Measurements from ENCODE around the gene IPO4. TPM values are rescaled to one million over a fixed set of nuclear protein-coding genes. Genes with fewer than 3 reads are reported as not detected.
A peak's percentile ranks its signal among the peaks of the same experiment; 100 is the strongest.

The IPO4 gene, protein sequence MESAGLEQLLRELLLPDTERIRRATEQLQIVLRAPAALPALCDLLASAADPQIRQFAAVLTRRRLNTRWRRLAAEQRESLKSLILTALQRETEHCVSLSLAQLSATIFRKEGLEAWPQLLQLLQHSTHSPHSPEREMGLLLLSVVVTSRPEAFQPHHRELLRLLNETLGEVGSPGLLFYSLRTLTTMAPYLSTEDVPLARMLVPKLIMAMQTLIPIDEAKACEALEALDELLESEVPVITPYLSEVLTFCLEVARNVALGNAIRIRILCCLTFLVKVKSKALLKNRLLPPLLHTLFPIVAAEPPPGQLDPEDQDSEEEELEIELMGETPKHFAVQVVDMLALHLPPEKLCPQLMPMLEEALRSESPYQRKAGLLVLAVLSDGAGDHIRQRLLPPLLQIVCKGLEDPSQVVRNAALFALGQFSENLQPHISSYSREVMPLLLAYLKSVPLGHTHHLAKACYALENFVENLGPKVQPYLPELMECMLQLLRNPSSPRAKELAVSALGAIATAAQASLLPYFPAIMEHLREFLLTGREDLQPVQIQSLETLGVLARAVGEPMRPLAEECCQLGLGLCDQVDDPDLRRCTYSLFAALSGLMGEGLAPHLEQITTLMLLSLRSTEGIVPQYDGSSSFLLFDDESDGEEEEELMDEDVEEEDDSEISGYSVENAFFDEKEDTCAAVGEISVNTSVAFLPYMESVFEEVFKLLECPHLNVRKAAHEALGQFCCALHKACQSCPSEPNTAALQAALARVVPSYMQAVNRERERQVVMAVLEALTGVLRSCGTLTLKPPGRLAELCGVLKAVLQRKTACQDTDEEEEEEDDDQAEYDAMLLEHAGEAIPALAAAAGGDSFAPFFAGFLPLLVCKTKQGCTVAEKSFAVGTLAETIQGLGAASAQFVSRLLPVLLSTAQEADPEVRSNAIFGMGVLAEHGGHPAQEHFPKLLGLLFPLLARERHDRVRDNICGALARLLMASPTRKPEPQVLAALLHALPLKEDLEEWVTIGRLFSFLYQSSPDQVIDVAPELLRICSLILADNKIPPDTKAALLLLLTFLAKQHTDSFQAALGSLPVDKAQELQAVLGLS
- total RNA-seq = 10 to 100 TPM; 24.0 to 26.2 TPM

DNA sequence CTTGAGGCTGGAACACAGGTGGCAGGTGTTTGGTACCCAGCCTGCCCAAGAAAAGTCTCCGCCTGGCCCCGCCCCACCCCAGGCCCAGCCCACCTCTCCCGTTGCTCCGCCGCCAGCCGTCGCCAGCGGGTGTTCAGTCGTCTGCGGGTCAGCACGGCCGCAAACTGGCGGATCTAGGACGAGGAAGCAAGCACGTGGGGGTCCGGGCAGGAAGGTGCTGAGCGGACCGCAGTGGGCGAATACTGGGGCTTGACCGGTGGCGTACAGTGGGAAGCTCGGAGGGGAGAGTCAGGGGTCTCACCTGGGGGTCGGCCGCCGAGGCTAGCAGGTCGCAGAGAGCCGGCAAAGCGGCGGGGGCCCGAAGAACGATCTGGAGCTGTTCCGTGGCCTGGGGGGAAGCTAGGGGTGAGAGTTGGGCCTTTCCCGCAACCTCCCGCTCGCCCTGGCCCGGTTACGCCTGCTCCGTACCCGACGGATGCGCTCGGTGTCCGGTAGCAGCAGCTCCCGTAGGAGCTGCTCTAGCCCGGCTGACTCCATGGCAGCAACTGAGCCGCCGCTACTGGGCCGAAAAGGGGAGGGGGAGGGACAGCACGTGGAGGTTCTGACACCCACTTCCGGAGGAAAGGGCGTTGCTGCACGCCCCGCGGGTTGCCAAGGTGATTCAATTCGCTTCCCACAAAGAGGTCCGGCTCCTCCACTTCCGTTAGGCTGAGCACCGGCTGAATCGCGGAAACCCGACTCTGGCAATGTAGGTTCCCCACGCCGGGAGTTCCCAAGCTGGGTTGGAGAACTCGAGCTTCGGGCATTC, at the start of gene IPO4:
IPO4 (minus strand) TSS at position 566 of the 808 bp plus-strand sequence; CDS start at position 537, 29 bp downstream.
- Mint-ChIP-seq H3K36me3 (ENCODE audit: low read depth) (peaks cover 52% of the 10 kb centered on the region), H3K4me3 (peak within 1 kb of the TSS; percentile 81), H3K27ac (peak within 1 kb of the TSS; percentile 79), H3K27me3 (no peaks in the 10 kb centered on the region), H3K9me3 (no peaks in the 10 kb centered on the region), H3K4me1 (peaks cover 59% of the 10 kb centered on the region)
- ChIA-PET POLR2A (interaction anchor here (1.0 to 21.9 kb wide), 24 partner anchors 7 to 130 kb away, joined by 3 to 456 read pairs (median 6); partner anchors contain the start of genes CHMP4A, CIDEB, DCAF11 and DHRS1), CTCF (interaction anchor here (0.7 to 2.2 kb wide), 6 partner anchors 26 to 120 kb away, joined by 3 to 11 read pairs (median 5); partner anchors contain the start of genes CHMP4A, CIDEB, IRF9 and MDP1)
- peak; percentile 96 for DNase-seq

DNA sequence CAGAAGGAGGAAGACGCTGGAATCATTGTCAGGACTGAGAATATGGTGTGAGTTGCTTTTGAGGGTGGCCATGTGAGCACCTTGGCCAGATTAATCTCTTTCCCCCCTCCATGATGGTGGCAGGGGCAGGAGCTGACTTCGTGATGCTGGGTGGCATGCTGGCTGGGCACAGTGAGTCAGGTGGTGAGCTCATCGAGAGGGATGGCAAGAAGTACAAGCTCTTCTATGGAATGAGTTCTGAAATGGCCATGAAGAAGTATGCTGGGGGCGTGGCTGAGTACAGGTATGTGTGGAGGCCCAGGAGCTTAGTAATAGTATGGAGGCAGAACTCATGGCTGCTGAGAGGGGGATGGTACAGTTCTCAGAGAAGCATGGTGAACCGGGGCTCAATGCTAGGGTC, 49.5 kb upstream of the IPO4 start:
- H3K27me3 Mint-ChIP-seq = no peaks in the 10 kb centered on the region
- ChIA-PET POLR2A (interaction anchor here (0.7 to 9.7 kb wide), 9 partner anchors 9 to 192 kb away, joined by 3 to 136 read pairs (median 5); partner anchors contain the start of genes CHMP4A, DHRS1, IRF9 and KHNYN), CTCF (interaction anchor here (1.0 to 1.6 kb wide), 5 partner anchors 25 to 193 kb away, joined by 3 to 7 read pairs (median 4); partner anchors contain the start of genes CHMP4A, CIDEB and RABGGTA)
- no peak for DNase-seq
- H3K27ac Mint-ChIP-seq = no peak overlapping the region
- H3K9me3 Mint-ChIP-seq = no peaks in the 10 kb centered on the region
- H3K36me3 Mint-ChIP-seq (ENCODE audit: low read depth) = peaks cover 79% of the 10 kb centered on the region
- H3K4me3 Mint-ChIP-seq = no peak overlapping the region
- H3K4me1 Mint-ChIP-seq = peaks cover 77% of the 10 kb centered on the region

DNA sequence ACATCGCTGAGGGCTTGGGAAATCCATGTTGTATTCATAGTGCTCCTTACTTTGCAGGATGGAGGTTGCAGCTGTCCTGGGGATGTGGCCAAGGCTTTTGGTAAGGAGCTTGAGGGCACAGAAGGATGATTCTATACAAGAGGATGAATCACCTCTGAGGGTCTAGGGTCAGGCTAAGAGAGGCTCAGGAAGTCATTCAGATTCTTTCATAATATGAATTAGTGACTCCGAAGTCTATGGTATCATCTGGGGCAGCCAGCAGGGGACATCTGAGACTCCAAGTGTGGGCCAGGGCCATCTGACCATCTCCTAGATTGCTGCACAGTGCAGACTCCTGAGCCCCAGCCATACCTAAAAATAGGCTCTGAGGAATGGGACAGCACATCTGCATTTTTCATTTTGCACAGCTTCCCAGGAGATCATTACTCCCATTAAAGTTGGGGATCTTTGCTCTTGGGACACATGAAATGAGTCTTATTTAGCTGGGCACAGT, 48.9 kb upstream of the IPO4 start:
- H3K9me3 Mint-ChIP-seq = no peaks in the 10 kb centered on the region
- H3K27ac Mint-ChIP-seq = no peak overlapping the region
- no peaks in the 10 kb centered on the region for H3K27me3 Mint-ChIP-seq
- DNase-seq = no peak
- H3K4me3 Mint-ChIP-seq = no peak overlapping the region
- ChIA-PET CTCF (interaction anchor here (1.0 to 1.6 kb wide), 5 partner anchors 24 to 194 kb away, joined by 3 to 7 read pairs (median 4); partner anchors contain the start of genes CHMP4A, CIDEB and RABGGTA), POLR2A (interaction anchor here (0.7 to 9.7 kb wide), 10 partner anchors 10 to 96 kb away, joined by 3 to 136 read pairs (median 4); partner anchors contain the start of genes CHMP4A, DHRS1, IRF9 and LTB4R)
- H3K36me3 Mint-ChIP-seq (ENCODE audit: low read depth) = peaks cover 79% of the 10 kb centered on the region
- H3K4me1 Mint-ChIP-seq = peaks cover 75% of the 10 kb centered on the region

DNA sequence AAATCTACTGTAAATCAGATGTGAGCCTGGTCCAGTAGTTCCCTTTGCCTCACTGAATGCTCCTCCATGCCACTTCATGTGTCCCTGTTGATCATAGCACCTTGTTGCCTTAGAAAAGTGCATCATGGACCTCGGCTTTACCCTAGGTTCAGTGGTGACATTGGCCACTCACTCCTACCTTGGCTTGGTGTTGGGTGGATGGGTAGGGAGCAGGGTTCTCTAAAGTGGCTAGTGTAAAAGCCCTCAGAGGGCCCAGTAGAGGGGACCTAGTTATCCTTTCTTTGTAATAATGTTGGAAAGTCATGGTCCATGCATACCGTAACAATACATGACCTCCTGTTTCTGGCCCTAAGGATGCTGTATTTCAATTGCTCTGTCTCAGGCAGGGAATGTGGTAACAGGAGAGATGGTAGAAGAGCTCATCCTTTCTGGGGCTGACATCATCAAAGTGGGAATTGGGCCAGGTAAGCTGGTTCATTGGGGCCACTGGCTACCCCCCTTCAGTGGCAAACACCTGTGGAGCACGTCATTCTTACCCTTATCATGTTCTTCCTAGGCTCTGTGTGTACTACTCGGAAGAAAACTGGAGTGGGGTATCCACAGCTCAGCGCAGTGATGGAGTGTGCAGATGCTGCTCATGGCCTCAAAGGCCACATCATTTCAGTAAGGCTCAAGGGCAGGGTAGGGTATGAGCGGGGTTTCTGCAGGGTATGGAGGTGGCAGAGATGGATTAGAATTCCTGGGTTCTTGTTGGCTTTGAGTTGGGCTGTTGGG, 48.3 kb upstream of the IPO4 start:
- peaks cover 74% of the 10 kb centered on the region for H3K36me3 Mint-ChIP-seq (ENCODE audit: low read depth)
- H3K27me3 Mint-ChIP-seq = no peaks in the 10 kb centered on the region
- ChIA-PET POLR2A (interaction anchor here (1.1 to 9.7 kb wide), 4 partner anchors 23 to 96 kb away, joined by 3 to 136 read pairs (median 8); partner anchors contain the start of genes CHMP4A, IRF9 and MDP1), CTCF (no interaction called here)
- H3K9me3 Mint-ChIP-seq = no peaks in the 10 kb centered on the region
- no peak overlapping the region for H3K27ac Mint-ChIP-seq
- no peak overlapping the region for H3K4me3 Mint-ChIP-seq
- H3K4me1 Mint-ChIP-seq = peaks cover 75% of the 10 kb centered on the region
- no peak for DNase-seq

DNA sequence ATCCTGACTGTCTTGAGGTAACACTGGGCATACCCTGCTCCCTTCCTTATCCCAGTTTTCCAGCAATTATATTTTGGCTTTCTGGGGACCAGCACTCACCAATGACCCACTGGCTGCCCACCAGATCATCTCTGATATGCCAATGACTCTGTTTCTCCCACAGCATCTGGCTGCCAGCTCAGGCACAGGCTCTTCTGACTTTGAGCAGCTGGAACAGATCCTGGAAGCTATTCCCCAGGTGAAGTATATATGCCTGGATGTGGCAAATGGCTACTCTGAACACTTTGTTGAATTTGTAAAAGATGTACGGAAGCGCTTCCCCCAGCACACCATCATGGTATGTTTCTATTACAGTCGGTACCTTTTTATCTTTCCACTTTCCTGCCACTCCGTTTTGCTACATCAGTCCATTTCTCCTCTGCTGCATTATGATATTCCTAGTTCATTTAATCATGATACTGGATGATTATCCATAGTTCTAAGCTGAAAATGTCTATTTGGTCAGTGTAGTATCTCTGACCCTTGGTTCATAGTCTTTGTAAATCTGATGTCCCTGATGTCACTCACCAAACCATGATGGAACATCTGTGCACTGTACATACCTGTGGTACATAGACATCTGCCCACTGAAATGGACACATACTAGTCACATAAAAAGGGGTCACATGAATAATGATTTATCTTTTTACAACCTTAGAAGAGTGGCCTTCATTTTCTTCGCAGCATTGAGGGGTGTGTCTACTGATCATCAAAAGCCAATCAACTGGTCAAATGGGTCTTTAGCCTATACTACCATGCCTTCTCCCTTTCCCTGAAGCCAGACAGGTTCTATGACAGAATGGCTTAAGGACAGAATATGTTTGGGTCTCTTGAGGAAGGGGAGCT, 47.4 kb upstream of the IPO4 start:
- CTCF ChIA-PET = interaction anchor here (0.9 to 3.8 kb wide), 9 partner anchors 16 to 196 kb away, joined by 3 to 23 read pairs (median 4); partner anchors contain the start of genes CIDEB, IPO4, IRF9 and MDP1
- Mint-ChIP-seq H3K9me3 (no peaks in the 10 kb centered on the region), H3K27ac (peak overlapping the region; percentile 74), H3K4me3 (no peak overlapping the region), H3K36me3 (ENCODE audit: low read depth) (peaks cover 73% of the 10 kb centered on the region), H3K4me1 (peaks cover 78% of the 10 kb centered on the region), H3K27me3 (no peaks in the 10 kb centered on the region)
- no peak for DNase-seq
- POLR2A ChIA-PET = interaction anchor here (1.0 to 9.7 kb wide), 15 partner anchors 7 to 194 kb away, joined by 3 to 136 read pairs (median 5); partner anchors contain the start of genes CBLN3, CHMP4A, DCAF11 and IRF9

DNA sequence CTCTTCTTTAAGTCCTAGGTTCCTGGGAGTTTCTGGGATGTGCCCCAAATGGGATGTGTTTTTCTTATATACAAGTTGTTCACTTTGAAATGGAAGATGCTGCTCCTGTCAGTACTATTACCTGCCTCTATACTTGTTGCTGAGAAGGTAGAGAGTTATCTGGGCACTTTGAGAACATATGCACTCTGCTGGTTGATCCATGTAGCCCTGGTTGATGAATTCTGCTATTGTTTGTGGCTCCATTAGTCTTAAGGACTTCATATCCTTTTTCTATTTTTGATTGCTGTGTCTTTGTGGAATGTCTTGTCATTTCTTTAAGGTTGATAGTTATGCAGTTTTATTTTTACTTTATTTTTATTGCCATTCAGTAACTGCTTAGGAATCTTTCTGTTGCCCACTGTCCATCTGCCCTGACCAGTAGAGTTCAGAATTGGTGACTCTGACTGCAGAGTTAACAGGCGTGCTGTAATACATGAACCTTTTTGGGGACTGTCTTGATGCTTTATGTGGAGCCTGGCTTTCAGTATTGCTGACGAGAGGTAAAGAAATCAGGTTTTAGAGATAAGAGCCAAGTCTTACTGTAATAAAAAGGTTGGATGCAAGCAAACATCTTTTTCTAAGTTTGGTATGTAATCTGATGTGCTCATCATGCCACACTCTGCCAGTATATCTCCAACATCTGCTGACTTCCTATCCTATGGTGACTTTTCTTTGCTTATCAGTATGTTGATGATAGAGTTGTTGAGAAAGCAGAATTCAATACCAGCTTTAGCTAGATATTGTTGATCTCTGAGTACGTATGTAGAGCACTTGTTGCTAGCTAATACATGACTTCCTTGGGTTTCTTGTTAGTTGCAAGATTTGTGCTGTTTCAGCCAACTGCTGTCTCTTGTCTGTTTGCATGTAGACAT, 45.7 kb upstream of the IPO4 start:
- DNase-seq = no peak
- peaks cover 70% of the 10 kb centered on the region for H3K4me1 Mint-ChIP-seq
- peak overlapping the region; percentile 74 for H3K27ac Mint-ChIP-seq
- POLR2A ChIA-PET = interaction anchor here (0.7 to 9.7 kb wide), 24 partner anchors 8 to 199 kb away, joined by 3 to 136 read pairs (median 5); partner anchors contain the start of genes CBLN3, CHMP4A, DCAF11 and DHRS1
- peak overlapping the region; percentile 43 for H3K4me3 Mint-ChIP-seq
- CTCF ChIA-PET = interaction anchor here (0.7 to 3.8 kb wide), 15 partner anchors 8 to 673 kb away, joined by 3 to 23 read pairs (median 5); partner anchors contain the start of genes CIDEB, IRF9, MDP1 and RABGGTA
- H3K27me3 Mint-ChIP-seq = no peaks in the 10 kb centered on the region
- no peaks in the 10 kb centered on the region for H3K9me3 Mint-ChIP-seq
- peaks cover 58% of the 10 kb centered on the region for H3K36me3 Mint-ChIP-seq (ENCODE audit: low read depth)

DNA sequence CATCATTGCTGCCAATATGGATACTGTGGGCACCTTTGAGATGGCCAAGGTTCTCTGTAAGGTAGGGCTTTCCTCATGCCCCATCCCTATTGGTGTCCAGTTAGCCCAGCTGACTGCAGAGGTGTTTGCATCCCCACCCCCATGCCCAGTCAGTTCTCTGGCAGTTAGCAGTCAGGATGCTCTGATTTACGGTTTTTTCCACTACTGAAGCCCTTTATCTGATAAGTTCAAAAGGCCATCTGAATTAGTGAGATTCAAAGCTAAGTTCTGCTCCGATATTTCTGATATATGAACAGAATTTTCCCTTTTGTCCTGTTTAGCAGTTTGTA, 44.9 kb upstream of the IPO4 start:
- peak; percentile 36 for DNase-seq
- ChIA-PET POLR2A (interaction anchor here (0.9 to 9.7 kb wide), 11 partner anchors 9 to 199 kb away, joined by 3 to 136 read pairs (median 5); partner anchors contain the start of genes CHMP4A, DHRS1, IRF9 and MDP1), CTCF (interaction anchor here (0.7 to 3.8 kb wide), 7 partner anchors 9 to 673 kb away, joined by 4 to 23 read pairs (median 7); partner anchors contain the start of genes CIDEB, MDP1 and TINF2)
- Mint-ChIP-seq H3K9me3 (no peaks in the 10 kb centered on the region), H3K36me3 (ENCODE audit: low read depth) (peaks cover 53% of the 10 kb centered on the region), H3K27ac (peak overlapping the region; percentile 83), H3K27me3 (no peaks in the 10 kb centered on the region), H3K4me3 (peak overlapping the region; percentile 81), H3K4me1 (peaks cover 66% of the 10 kb centered on the region)

DNA sequence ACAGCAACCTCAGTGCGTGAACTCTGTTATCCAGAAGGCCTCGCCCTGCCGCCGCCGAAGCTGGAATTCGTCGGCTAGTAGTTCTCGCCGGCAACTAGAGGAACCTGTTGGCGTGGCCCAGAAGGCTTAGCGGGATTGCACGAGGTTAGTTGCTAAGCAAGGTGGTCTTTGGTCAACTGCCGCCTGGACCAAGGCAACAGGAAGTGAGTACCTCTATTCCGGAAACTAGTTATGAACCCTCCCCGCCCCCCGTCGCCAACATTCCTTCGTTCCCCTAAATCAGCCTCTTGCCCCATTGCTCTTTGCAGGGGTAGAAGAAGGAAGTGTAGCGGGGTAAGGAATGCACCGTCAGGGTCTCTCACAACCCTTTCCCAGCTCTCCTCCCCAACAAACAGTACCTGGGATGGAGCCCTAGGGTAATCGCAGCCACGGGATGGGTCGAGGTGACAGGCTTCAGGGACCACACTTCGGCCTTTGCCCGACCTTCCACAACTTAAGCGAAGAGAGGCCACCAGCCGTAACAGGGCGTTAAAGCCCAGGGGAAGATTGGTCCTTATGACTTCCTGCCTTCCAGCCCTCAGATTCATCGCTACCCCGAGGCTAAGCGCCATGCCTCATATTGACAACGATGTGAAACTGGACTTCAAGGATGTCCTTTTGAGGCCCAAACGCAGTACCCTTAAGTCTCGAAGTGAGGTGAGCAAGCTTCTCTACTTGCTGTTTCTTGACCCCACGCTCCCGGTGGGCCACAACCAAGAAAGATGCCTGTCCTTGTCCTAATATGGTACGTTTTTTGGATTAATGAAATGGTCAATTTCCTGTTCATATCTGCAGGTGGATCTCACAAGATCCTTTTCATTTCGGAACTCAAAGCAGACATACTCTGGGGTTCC, 44.3 kb upstream of the IPO4 start, which contains the start of gene GMPR2:
GMPR2 (plus strand) TSS at position 285 of the 893 bp plus-strand sequence; CDS start at position 610, 325 bp downstream.
- H3K27ac Mint-ChIP-seq = peak within 1 kb of the TSS; percentile 83
- ChIA-PET CTCF (interaction anchor here (0.7 to 3.8 kb wide), 6 partner anchors 9 to 672 kb away, joined by 4 to 23 read pairs (median 6); partner anchors contain the start of genes CIDEB and TINF2), POLR2A (interaction anchor here (0.6 to 9.7 kb wide), 16 partner anchors 9 to 197 kb away, joined by 3 to 136 read pairs (median 4); partner anchors contain the start of genes CHMP4A, DCAF11, DHRS1 and IRF9)
- H3K9me3 Mint-ChIP-seq = no peaks in the 10 kb centered on the region
- DNase-seq = peak; percentile 39
- no peaks in the 10 kb centered on the region for H3K27me3 Mint-ChIP-seq
- H3K4me1 Mint-ChIP-seq = peaks cover 62% of the 10 kb centered on the region
- H3K4me3 Mint-ChIP-seq = peak within 1 kb of the TSS; percentile 81
- H3K36me3 Mint-ChIP-seq (ENCODE audit: low read depth) = peaks cover 47% of the 10 kb centered on the region

Data from activated CD4-positive, alpha-beta memory T cell treated with anti-CD3 and anti-CD28 coated beads, Interleukin-2, amount 10 ng/mL, durations not matched to agents 7 days and 5 days (primary cell).